Measurements from ENCODE around the gene IGSF10. TPM values are rescaled to one million over a fixed set of nuclear protein-coding genes. Genes with fewer than 3 reads are reported as not detected.
A peak's percentile ranks its signal among the peaks of the same experiment; 100 is the strongest.

IGSF10 gene
- total RNA-seq, 1 donor from 2014 or later: 30.9 TPM

DNA sequence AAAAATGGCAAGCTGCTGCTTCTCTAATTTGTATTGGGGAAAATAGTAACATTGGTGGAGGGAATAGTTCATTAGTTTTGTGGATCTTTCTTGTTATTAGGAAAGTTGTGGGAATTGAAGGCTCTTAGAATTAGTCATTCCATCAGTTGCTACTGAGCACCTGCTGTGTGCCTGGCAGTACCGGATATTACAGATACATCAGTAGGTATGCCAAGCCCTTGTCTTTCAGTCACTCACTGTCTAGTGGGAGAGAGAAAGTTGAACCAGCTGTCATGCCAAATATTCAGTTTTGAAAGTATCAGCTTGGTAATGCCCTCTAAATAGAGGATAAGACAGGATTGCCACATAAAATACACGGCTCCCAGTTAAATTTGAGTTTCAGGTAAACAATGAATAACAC, 32.5 kb downstream of the IGSF10 start:
- DNase-seq: no peak
- no peak overlapping the region for H3K27ac ChIP-seq
- no peaks in the 10 kb centered on the region for H3K9me3 ChIP-seq
- no peak for TF ChIP-seq CTCF (IDR thresholded peaks at IDR 0.05)
- no peaks in the 10 kb centered on the region for H3K27me3 ChIP-seq (ENCODE audit: low read depth)
- intact Hi-C loops (cut with DNase I): no loop called here
- no peak for ATAC-seq
- H3K36me3 ChIP-seq: no peaks in the 10 kb centered on the region
- no peak overlapping the region for H3K4me3 ChIP-seq
- no peaks in the 10 kb centered on the region for H3K4me1 ChIP-seq

GRCh38 chr3:151426341-151426657, 34.6 kb downstream of the IGSF10 start:
- Histone ChIP-seq H3K27me3 (ENCODE audit: low read depth) (no peaks in the 10 kb centered on the region), H3K4me3 (no peak overlapping the region), H3K9me3 (no peaks in the 10 kb centered on the region), H3K36me3 (no peaks in the 10 kb centered on the region), H3K4me1 (no peaks in the 10 kb centered on the region), H3K27ac (no peak overlapping the region)
- intact Hi-C loops (cut with DNase I): no loop called here
- ATAC-seq: no peak
- no peak for TF ChIP-seq CTCF (IDR thresholded peaks at IDR 0.05)
- no peak for DNase-seq

- no peak for ATAC-seq
- no peaks in the 10 kb centered on the region for H3K36me3 ChIP-seq
- H3K9me3 ChIP-seq: no peaks in the 10 kb centered on the region
- intact Hi-C loops (cut with DNase I): no loop called here
- H3K27me3 ChIP-seq (ENCODE audit: low read depth): no peaks in the 10 kb centered on the region
- H3K27ac ChIP-seq: no peak overlapping the region
- H3K4me1 ChIP-seq: no peaks in the 10 kb centered on the region
- DNase-seq: no peak
- no peak overlapping the region for H3K4me3 ChIP-seq
- TF ChIP-seq CTCF (IDR thresholded peaks at IDR 0.05): peak; percentile 23
These were observed 35.1 kb downstream of the IGSF10 start for GRCh38 chr3:151425627-151426340.

- DNase-seq (no peak), ATAC-seq (no peak)
- no peaks in the 10 kb centered on the region for H3K27me3 ChIP-seq (ENCODE audit: low read depth)
- no peaks in the 10 kb centered on the region for H3K9me3 ChIP-seq
- H3K4me3 ChIP-seq: no peak overlapping the region
- no peaks in the 10 kb centered on the region for H3K4me1 ChIP-seq
- TF ChIP-seq CTCF (IDR thresholded peaks at IDR 0.05): no peak
- H3K36me3 ChIP-seq: no peaks in the 10 kb centered on the region
- H3K27ac ChIP-seq: no peak overlapping the region
- intact Hi-C loops (cut with DNase I): no loop called here
These were observed 37.8 kb downstream of the IGSF10 start for GRCh38 chr3:151423091-151423490.

DNA sequence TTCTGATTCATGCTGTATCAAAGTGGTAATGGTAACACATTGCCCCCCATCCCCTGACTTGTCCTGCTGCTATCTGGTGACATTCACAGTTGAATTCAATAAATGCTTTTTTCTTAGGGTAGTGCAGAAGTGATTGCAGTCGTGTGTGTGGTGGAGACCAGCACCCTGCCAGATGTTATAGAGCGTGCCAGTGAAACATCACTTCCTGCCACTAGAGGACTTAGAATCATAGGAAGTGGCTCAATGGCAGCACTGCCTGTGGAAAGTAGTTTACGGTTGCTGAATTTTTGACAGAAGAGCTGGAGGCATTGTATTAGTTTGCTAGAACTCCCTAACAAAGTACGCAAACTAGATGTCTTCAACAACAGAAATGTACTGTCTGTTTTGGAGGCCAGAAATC, 38.9 kb downstream of the IGSF10 start:
- no peaks in the 10 kb centered on the region for H3K36me3 ChIP-seq
- DNase-seq (no peak), ATAC-seq (no peak)
- no peaks in the 10 kb centered on the region for H3K4me1 ChIP-seq
- no peak for TF ChIP-seq CTCF (IDR thresholded peaks at IDR 0.05)
- H3K27ac ChIP-seq: no peak overlapping the region
- intact Hi-C loops (cut with DNase I): no loop called here
- H3K27me3 ChIP-seq (ENCODE audit: low read depth): no peaks in the 10 kb centered on the region
- no peak overlapping the region for H3K4me3 ChIP-seq
- no peaks in the 10 kb centered on the region for H3K9me3 ChIP-seq
